WI38 (cell line): ENCODE data around the gene ABCG2.
"Not testable (repeated sequence)": the region's sequence is repeated elsewhere in the genome, so short reads cannot be mapped to it uniquely, and the experiment has no call there.

Experiments
- H3K4me3 ChIP-seq: 2 replicates; pipeline ENCODE4 v1.5.1; 2011; ENCODE audit warnings: low read depth, mild to moderate bottlenecking, control low read depth, low read length
- TF ChIP-seq, protein P1 (sequence below): IDR thresholded peaks from 2 replicates; pipeline ENCODE4 v1.5.1; 2012; ENCODE audit warnings: low read depth, mild to moderate bottlenecking, control low read depth, low read length

Gene ABCG2

DNA sequence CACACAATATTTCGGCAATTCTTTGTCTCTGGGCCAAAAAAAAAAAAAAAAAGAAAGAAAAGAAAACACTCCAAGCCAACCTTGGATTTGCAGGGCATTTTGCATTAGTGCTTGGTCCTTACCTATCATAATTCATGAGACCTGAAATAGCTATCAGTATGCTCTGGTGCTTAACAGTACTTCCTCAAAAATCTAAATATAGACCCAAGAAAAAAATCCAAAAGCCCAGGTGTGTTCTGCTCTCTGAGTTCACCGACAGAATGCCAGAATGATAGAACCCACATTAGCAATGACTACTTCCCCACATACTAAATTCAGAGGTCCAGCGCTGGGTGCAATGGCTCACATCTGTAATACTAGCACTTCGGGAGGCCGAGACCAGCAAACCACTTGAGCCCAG, 42.9 kb downstream of the ABCG2 start:
- no peak overlapping the region for H3K4me3 ChIP-seq
- TF ChIP-seq, protein P1, sequence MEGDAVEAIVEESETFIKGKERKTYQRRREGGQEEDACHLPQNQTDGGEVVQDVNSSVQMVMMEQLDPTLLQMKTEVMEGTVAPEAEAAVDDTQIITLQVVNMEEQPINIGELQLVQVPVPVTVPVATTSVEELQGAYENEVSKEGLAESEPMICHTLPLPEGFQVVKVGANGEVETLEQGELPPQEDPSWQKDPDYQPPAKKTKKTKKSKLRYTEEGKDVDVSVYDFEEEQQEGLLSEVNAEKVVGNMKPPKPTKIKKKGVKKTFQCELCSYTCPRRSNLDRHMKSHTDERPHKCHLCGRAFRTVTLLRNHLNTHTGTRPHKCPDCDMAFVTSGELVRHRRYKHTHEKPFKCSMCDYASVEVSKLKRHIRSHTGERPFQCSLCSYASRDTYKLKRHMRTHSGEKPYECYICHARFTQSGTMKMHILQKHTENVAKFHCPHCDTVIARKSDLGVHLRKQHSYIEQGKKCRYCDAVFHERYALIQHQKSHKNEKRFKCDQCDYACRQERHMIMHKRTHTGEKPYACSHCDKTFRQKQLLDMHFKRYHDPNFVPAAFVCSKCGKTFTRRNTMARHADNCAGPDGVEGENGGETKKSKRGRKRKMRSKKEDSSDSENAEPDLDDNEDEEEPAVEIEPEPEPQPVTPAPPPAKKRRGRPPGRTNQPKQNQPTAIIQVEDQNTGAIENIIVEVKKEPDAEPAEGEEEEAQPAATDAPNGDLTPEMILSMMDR = no peak

GRCh38 chr4:88112856-88113255, 45.6 kb downstream of the ABCG2 start:
- TF ChIP-seq, protein P1 = no peak
- no peak overlapping the region for H3K4me3 ChIP-seq

DNA sequence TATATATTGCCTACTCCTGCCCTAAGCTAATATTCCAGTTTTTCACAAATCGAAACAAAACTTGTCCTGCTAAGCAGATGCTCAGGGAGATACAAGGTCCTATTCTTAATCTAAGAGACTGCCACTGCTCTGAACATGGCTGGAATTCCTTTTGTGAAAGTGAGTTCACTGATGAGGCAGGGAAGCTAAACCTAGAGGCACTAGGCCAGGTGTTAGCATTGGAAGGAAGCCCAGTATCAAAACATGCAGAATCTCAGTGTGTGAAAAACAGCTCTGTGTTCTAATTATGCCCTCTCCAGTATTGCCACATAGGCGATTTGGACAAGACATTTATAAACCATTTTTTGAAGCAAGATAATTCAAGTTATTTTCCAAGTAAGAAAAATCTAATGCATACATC, 47.6 kb downstream of the ABCG2 start:
- TF ChIP-seq, protein P1 = no peak
- no peak overlapping the region for H3K4me3 ChIP-seq

DNA sequence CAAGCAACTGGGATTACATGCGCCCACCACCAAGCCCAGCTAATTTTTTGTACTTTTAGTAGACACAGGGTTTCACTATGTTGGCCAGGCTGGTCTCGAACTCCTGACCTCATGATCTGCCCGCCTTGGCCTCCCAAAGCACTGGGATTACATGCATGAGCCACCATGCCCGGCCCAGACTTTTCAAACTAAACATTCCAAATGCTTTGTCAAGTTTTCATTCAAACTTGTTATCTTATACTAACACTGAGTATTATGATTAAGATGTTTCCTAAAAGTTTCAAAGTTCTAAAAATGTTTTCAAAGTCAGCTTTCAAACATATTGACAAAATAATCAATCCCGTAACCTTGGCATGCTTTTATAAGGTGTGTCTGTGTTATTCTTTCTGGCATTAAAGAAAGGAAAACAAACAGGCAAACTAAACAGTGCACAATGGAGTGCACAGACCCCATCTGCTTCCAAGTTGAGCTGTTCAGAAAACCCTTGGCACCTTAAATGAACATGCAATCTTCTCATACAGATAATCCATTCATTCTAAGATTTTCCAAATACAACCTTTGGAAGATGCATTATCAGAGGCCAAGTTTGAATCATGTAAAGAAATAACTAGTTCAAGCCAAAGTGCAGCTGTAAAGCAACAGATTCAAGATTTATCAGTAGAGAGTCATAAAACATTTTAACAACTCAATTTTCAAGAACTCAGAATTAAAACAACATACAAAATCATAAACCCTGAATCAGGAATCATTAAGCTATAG, 49.1 kb downstream of the ABCG2 start:
- TF ChIP-seq, protein P1 = no peak
- no peak overlapping the region for H3K4me3 ChIP-seq

DNA sequence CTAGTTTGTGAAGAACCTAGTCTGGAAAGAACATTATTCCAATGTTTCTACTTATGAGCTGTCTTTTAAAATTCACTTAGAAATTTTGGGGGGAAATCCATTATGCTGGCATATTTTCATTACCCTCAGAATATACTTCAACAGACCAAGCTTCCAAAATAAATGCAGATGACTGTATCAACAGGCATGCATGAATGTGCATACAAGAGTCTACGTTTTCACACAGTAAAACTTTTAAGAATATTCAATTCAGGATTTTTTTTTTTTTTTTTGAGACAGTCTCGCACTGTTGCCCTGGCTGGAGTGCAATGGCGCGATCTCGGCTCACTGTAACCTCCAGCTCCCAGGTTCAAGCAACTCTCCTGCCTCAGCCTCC, 49.7 kb downstream of the ABCG2 start:
- TF ChIP-seq, protein P1 = no peak
- H3K4me3 ChIP-seq = no peak overlapping the region

- H3K4me3 ChIP-seq = not testable (repeated sequence)
Measured at GRCh38 chr4:88108108-88108465, 50.4 kb downstream of the ABCG2 start.

GRCh38 chr4:88107406-88108107, 50.9 kb downstream of the ABCG2 start:
- no peak overlapping the region for H3K4me3 ChIP-seq
- TF ChIP-seq, protein P1 = no peak
